RWPE1 (cell line): ENCODE data around the gene RCAN1.
A peak's percentile ranks its signal among the peaks of the same experiment; 100 is the strongest.

Source experiments
- CTCF ChIA-PET: fragments of 350-600 bp; sonication (Branson Sonifier 250); formaldehyde crosslinking; extraction: SDS; loops from one replicate; lab custom pipeline; 2021; lab: Yijun Ruan, JAX
- POLR2A ChIA-PET: fragments of 400-600 bp; formaldehyde crosslinking; extraction: SDS; loops from one replicate; lab custom pipeline; 2020; ENCODE audit warnings: antibody characterized with exemption; ENCODE audit not compliant: low non-redundant PET; lab: Yijun Ruan, JAX
- DNase-seq: peaks from one replicate; pipeline ENCODE4 v3.0.0; 2012; ENCODE audit warnings: low spot score
- H3K27ac ChIP-seq: fragments of 450-650 bp; 2 replicates; pipeline ENCODE4 v1.5.1; 2017
- TF ChIP-seq, protein P1 (sequence below): fragments of 450-650 bp; conservative IDR thresholded peaks from 2 replicates; pipeline ENCODE4 v1.5.1; 2017; ENCODE audit warnings: low read depth, mild to moderate bottlenecking

RCAN1 gene

GRCh38 chr21:34614628-34615486 is at the start of gene RCAN1:
TSS of gene RCAN1 (minus strand) at chr21:34615113. CDS start at chr21:34615011, 102 bp downstream.
- peak; percentile 92 for DNase-seq
- peak within 1 kb of the TSS; percentile 72 for H3K27ac ChIP-seq
- ChIA-PET CTCF (interaction anchor here (1.7 kb wide), 1 partner anchor 16 kb away, joined by 6 read pairs; no protein-coding TSS in a partner anchor), POLR2A (no interaction called here)
- TF ChIP-seq, protein P1, sequence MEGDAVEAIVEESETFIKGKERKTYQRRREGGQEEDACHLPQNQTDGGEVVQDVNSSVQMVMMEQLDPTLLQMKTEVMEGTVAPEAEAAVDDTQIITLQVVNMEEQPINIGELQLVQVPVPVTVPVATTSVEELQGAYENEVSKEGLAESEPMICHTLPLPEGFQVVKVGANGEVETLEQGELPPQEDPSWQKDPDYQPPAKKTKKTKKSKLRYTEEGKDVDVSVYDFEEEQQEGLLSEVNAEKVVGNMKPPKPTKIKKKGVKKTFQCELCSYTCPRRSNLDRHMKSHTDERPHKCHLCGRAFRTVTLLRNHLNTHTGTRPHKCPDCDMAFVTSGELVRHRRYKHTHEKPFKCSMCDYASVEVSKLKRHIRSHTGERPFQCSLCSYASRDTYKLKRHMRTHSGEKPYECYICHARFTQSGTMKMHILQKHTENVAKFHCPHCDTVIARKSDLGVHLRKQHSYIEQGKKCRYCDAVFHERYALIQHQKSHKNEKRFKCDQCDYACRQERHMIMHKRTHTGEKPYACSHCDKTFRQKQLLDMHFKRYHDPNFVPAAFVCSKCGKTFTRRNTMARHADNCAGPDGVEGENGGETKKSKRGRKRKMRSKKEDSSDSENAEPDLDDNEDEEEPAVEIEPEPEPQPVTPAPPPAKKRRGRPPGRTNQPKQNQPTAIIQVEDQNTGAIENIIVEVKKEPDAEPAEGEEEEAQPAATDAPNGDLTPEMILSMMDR, result no peak

DNA sequence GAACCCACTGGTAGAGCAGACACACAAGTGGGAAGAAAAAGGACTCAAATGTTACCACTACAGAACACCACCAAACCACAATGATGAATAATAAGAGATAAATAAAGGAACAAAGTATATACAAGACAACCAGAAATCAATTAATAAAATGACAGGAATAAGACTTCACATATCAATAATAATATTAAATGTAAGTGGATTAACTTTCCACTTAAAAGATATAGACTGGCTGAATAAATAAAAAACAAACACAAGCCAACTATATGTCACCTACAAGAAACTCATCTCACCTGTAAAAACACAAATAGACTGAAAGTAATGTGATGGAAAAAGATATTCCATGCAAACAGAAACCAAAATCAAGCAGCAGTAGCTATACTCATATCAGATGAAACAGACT is 46.9 kb upstream of the RCAN1 start:
- POLR2A ChIA-PET, result no interaction called here
- TF ChIP-seq, protein P1, result no peak
- CTCF ChIA-PET, result interaction anchor here (0.5 kb wide), 1 partner anchor 635 kb away, joined by 3 read pairs; no protein-coding TSS in a partner anchor
- no peak overlapping the region for H3K27ac ChIP-seq
- DNase-seq, result no peak

DNA sequence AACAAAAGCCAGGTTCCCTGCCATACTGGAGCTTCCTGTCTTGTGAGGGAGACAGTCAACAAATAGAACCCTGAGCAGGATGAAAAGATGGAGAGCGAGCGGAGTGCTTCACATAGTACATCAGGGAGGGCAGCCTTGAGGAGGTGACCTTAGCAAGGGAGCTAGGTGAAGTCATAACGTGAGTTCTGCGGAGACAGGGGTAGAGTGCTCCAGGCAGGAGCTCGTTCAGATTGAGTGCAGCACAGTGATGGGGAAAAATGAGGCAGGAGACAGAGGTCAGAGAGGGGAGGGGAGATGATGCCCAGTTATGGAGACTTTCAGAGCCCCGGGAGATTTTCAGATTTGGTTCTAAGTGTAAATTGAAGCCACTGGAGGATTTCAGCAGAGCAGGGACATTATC is 38.6 kb upstream of the RCAN1 start:
- POLR2A ChIA-PET, result no interaction called here
- no peak overlapping the region for H3K27ac ChIP-seq
- TF ChIP-seq, protein P1, result no peak
- no peak for DNase-seq
- CTCF ChIA-PET, result no interaction called here

DNA sequence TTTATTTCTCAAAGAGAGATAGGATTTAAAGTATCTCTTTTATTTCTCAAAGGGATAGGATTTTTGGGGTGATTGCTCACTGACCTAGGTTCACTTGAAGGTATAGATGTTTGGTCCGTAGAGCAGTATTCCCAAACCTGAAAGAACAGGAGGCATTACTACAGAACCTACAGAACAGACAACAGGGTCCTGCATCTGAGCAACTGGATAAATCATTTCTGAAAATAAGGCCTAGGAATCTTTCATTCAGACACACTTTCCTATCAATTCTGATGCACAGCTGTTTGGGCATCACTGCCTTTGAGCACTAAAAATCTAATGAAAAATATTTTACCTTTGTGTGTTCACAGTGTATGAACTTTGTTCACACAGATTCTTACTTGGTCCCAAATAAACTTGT is 36.7 kb upstream of the RCAN1 start:
- no peak for DNase-seq
- TF ChIP-seq, protein P1, result no peak
- H3K27ac ChIP-seq, result no peak overlapping the region
- CTCF ChIA-PET, result interaction anchor here (0.5 to 1.0 kb wide), 2 partner anchors 49 to 1711 kb away, joined by 3 to 4 read pairs; no protein-coding TSS in a partner anchor
- POLR2A ChIA-PET, result no interaction called here

GRCh38 chr21:34650861-34651431 is 36.0 kb upstream of the RCAN1 start:
- POLR2A ChIA-PET, result no interaction called here
- DNase-seq, result no peak

DNA sequence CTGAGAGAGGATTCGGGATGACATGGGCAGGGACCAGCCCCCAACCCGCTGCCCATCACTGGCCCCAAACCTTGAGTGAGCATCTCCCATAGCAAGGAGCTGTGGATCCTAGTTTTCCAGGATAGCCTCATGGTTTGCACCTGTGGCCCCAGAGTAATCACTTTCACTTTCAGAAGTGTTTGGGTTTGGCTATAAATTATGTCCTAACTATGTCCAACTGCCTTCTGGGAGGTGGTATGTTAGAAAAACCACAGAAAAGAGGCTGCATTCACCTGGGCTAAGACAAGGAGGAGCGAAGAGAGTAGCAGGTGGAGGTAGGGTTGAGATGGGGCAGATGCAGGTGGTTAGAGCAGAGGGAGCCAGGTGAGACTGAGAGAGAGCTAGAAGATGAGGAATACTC is 34.5 kb upstream of the RCAN1 start:
- CTCF ChIA-PET, result no interaction called here
- no peak for DNase-seq
- POLR2A ChIA-PET, result no interaction called here
- TF ChIP-seq, protein P1, result no peak
- H3K27ac ChIP-seq, result no peak overlapping the region

More at GRCh38 chr21:34650861-34651431, 36.0 kb upstream of the RCAN1 start:
- no peak overlapping the region for H3K27ac ChIP-seq
- TF ChIP-seq, protein P1, result no peak
- CTCF ChIA-PET, result interaction anchor here (0.7 to 1.0 kb wide), 2 partner anchors 48 to 149 kb away, joined by 3 read pairs; no protein-coding TSS in a partner anchor
